Neural cell (in vitro differentiated cells): ENCODE measurements around the gene GRID2IP. TPM values are rescaled to one million over a fixed set of nuclear protein-coding genes. Genes with fewer than 3 reads are reported as not detected.

Experiments
- H2AFZ ChIP-seq: fragments of 200-600, 300-800 bp; sonication (generic), shearing (Covaris generic); 2 replicates; pipeline ENCODE4 v1.6.0; 2014; ENCODE audit warnings: low read depth, mild to moderate bottlenecking, antibody characterized with exemption, low read length, moderate library complexity
- H3F3A ChIP-seq: fragments of 200-600 bp; shearing (Covaris generic); 2 replicates; pipeline ENCODE4 v1.6.1; 2016; ENCODE audit warnings: mild to moderate bottlenecking, moderate library complexity, mixed read lengths, antibody characterized with exemption, low read length; ENCODE audit not compliant: insufficient read depth, poor library complexity, severe bottlenecking
- H3K27ac ChIP-seq: fragments of 200-600, 300-800 bp; sonication (generic), shearing (Covaris generic); 2 replicates; pipeline ENCODE4 v1.5.1; 2014; ENCODE audit warnings: mild to moderate bottlenecking, low read length, moderate library complexity
- H3K27me3 ChIP-seq: fragments of 300-800, 200-600 bp; sonication (generic), shearing (Covaris generic); 2 replicates; pipeline ENCODE4 v1.6.0; 2014; ENCODE audit warnings: mild to moderate bottlenecking, low read depth, low read length, moderate library complexity; ENCODE audit not compliant: insufficient read depth
- H3K36me3 ChIP-seq: fragments of 300-800, 200-600 bp; sonication (generic), shearing (Covaris generic); 2 replicates; pipeline ENCODE4 v1.5.1; 2014; ENCODE audit warnings: mild to moderate bottlenecking, antibody characterized with exemption, low read length, moderate library complexity; ENCODE audit not compliant: insufficient read depth
- H3K4me2 ChIP-seq: fragments of 300-800, 200-600 bp; sonication (generic), shearing (Covaris generic); 2 replicates; pipeline ENCODE4 v1.6.0; 2014; ENCODE audit warnings: mild to moderate bottlenecking, low read length
- H3K4me3 ChIP-seq: fragments of 300-800, 200-600 bp; sonication (generic), shearing (Covaris generic); 2 replicates; pipeline ENCODE4 v1.5.1; 2014; ENCODE audit warnings: mild to moderate bottlenecking, low read length, moderate library complexity
- H3K79me2 ChIP-seq: fragments of 200-600 bp; shearing (Covaris generic); replicated peaks from 2 replicates; pipeline ENCODE4 v1.6.0; 2014; ENCODE audit warnings: mild to moderate bottlenecking, low read length, moderate library complexity; ENCODE audit not compliant: insufficient read depth
- H3K9ac ChIP-seq: fragments of 300-800, 200-600 bp; sonication (generic), shearing (Covaris generic); 2 replicates; pipeline ENCODE4 v1.6.1; 2016; ENCODE audit warnings: mild to moderate bottlenecking, low read length, mixed read lengths
- H3K9me2 ChIP-seq: fragments of 200-600 bp; shearing (Covaris generic); 2 replicates; pipeline ENCODE4 v1.6.1; 2016; ENCODE audit warnings: mild to moderate bottlenecking, low read length, mixed read lengths; ENCODE audit not compliant: insufficient read depth
- H3K9me3 ChIP-seq: fragments of 200-600, 300-800 bp; sonication (generic), shearing (Covaris generic); 2 replicates; pipeline ENCODE4 v1.6.1; 2016; ENCODE audit warnings: mild to moderate bottlenecking, mixed run types, low read length, moderate library complexity, mixed read lengths
- H4K20me1 ChIP-seq: fragments of 200-600 bp; shearing (Covaris generic); 2 replicates; pipeline ENCODE4 v1.6.1; 2016; ENCODE audit warnings: mild to moderate bottlenecking, mixed run types; ENCODE audit not compliant: insufficient read depth
- EP300 ChIP-seq: fragments of 450-650 bp; conservative IDR thresholded peaks from 2 replicates; pipeline ENCODE4 v1.6.1; 2014; ENCODE audit warnings: antibody characterized with exemption, mild to moderate bottlenecking, moderate library complexity; ENCODE audit not compliant: poor library complexity, severe bottlenecking
- EZH2 ChIP-seq: fragments of 200-600, 300-800 bp; shearing (Covaris generic), sonication (generic); IDR thresholded peaks from 2 replicates; pipeline ENCODE4 v1.6.1; 2014; ENCODE audit warnings: antibody characterized with exemption, low read length, borderline replicate concordance, mild to moderate bottlenecking; ENCODE audit not compliant: insufficient read depth, poor library complexity, severe bottlenecking
- MXI1 ChIP-seq: fragments of 450-650 bp; conservative IDR thresholded peaks from 2 replicates; pipeline ENCODE4 v1.6.1; 2014; ENCODE audit warnings: antibody characterized with exemption, mild to moderate bottlenecking; ENCODE audit not compliant: poor library complexity, severe bottlenecking
- POLR2AphosphoS5 ChIP-seq: IDR thresholded peaks from 2 replicates; pipeline ENCODE4 v1.6.1; 2012
- RAD21 ChIP-seq: fragments of 450-650 bp; conservative IDR thresholded peaks from 2 replicates; pipeline ENCODE4 v1.6.1; 2014; ENCODE audit warnings: antibody characterized with exemption, mild to moderate bottlenecking, moderate library complexity
- SMC3 ChIP-seq: fragments of 450-650 bp; conservative IDR thresholded peaks from 2 replicates; pipeline ENCODE4 v1.6.1; 2014; ENCODE audit warnings: antibody characterized with exemption, mild to moderate bottlenecking, moderate library complexity; ENCODE audit not compliant: poor library complexity
- TAF1 ChIP-seq: IDR thresholded peaks from 2 replicates; pipeline ENCODE4 v1.6.1; 2012; ENCODE audit warnings: low read depth
- polyA plus RNA-seq: library from polyadenylated mRNA; depleted of rRNA; stranded (reverse); fragments of >200 nt; gene quantifications from 2 replicates; pipeline ENCODE4 v1.2.3, GENCODE V29; 2014
- TF ChIP-seq, protein P1 (sequence below): IDR thresholded peaks from 2 replicates; pipeline ENCODE4 v1.6.1; 2012; ENCODE audit warnings: borderline replicate concordance
- TF ChIP-seq, protein P2 (sequence below): fragments of 450-650 bp; IDR thresholded peaks from 2 replicates; pipeline ENCODE4 v1.5.1; 2014; ENCODE audit warnings: antibody characterized with exemption, mild to moderate bottlenecking, moderate library complexity; ENCODE audit not compliant: poor library complexity, severe bottlenecking

The GRID2IP gene
- polyA plus RNA-seq, 1 donor from 2014 or later: 0.32 TPM

DNA sequence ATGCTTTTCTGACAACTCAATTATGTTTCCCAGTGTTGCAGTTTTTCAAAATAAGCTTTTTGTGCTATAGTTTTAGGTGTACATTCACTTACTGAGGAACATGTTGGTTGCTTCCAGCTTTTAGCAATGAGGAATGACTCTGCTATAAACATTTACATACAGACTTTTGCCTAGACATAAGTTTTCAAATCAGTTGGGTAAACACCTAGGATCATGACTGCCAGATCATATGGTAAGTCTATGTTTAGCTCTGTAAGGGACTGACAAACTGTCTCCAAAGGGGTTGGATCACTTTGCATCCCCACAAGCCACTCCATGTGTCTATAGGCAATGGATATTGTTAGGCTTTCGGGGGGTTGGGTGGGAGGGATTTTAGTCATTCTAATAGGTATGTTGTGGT is 10.8 kb upstream of the GRID2IP start:
- TF ChIP-seq, protein P1, sequence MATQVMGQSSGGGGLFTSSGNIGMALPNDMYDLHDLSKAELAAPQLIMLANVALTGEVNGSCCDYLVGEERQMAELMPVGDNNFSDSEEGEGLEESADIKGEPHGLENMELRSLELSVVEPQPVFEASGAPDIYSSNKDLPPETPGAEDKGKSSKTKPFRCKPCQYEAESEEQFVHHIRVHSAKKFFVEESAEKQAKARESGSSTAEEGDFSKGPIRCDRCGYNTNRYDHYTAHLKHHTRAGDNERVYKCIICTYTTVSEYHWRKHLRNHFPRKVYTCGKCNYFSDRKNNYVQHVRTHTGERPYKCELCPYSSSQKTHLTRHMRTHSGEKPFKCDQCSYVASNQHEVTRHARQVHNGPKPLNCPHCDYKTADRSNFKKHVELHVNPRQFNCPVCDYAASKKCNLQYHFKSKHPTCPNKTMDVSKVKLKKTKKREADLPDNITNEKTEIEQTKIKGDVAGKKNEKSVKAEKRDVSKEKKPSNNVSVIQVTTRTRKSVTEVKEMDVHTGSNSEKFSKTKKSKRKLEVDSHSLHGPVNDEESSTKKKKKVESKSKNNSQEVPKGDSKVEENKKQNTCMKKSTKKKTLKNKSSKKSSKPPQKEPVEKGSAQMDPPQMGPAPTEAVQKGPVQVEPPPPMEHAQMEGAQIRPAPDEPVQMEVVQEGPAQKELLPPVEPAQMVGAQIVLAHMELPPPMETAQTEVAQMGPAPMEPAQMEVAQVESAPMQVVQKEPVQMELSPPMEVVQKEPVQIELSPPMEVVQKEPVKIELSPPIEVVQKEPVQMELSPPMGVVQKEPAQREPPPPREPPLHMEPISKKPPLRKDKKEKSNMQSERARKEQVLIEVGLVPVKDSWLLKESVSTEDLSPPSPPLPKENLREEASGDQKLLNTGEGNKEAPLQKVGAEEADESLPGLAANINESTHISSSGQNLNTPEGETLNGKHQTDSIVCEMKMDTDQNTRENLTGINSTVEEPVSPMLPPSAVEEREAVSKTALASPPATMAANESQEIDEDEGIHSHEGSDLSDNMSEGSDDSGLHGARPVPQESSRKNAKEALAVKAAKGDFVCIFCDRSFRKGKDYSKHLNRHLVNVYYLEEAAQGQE: no peak
- TF ChIP-seq POLR2AphosphoS5 (no peak), EZH2 (no peak), MXI1 (no peak), EP300 (no peak), SMC3 (no peak), RAD21 (no peak), TAF1 (no peak)
- TF ChIP-seq, protein P2, sequence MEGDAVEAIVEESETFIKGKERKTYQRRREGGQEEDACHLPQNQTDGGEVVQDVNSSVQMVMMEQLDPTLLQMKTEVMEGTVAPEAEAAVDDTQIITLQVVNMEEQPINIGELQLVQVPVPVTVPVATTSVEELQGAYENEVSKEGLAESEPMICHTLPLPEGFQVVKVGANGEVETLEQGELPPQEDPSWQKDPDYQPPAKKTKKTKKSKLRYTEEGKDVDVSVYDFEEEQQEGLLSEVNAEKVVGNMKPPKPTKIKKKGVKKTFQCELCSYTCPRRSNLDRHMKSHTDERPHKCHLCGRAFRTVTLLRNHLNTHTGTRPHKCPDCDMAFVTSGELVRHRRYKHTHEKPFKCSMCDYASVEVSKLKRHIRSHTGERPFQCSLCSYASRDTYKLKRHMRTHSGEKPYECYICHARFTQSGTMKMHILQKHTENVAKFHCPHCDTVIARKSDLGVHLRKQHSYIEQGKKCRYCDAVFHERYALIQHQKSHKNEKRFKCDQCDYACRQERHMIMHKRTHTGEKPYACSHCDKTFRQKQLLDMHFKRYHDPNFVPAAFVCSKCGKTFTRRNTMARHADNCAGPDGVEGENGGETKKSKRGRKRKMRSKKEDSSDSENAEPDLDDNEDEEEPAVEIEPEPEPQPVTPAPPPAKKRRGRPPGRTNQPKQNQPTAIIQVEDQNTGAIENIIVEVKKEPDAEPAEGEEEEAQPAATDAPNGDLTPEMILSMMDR: no peak
- H3K9me3 ChIP-seq: no peaks in the 10 kb centered on the region
- no peak overlapping the region for H2AFZ ChIP-seq
- H4K20me1 ChIP-seq: no peaks in the 10 kb centered on the region
- H3K4me3 ChIP-seq: no peak overlapping the region
- no peaks in the 10 kb centered on the region for H3K9me2 ChIP-seq
- H3K36me3 ChIP-seq: no peaks in the 10 kb centered on the region
- H3K27ac ChIP-seq: no peak overlapping the region
- no peak overlapping the region for H3K4me2 ChIP-seq
- H3F3A ChIP-seq: no peaks in the 10 kb centered on the region
- H3K79me2 ChIP-seq: no peaks in the 10 kb centered on the region
- no peak overlapping the region for H3K9ac ChIP-seq
- no peaks in the 10 kb centered on the region for H3K27me3 ChIP-seq

DNA sequence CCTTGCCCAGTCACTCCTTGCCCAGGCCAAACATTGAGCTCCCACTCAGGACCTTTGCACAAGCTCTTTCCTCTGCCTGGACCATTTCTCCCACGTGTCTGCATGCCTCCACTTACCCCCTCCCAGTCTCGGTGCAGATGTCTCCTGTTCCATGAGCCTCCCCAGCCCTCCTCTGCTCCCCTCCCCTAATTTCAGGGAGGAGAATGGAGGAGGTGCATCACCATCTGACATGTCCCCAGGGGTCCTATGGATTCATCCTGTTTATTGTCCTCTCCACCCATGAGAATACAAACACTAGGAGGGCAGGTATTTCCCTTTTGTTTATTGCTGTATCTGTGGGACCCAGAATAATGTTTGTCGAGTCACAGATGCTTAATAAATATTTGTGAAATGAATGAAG is 8.6 kb upstream of the GRID2IP start:
- Histone ChIP-seq H3K27ac (no peak overlapping the region), H3K4me2 (no peak overlapping the region)

More for the DNA sequence above, 8.6 kb upstream of the GRID2IP start:
- H3K4me3 ChIP-seq: no peak overlapping the region
- no peaks in the 10 kb centered on the region for H3K9me2 ChIP-seq
- no peaks in the 10 kb centered on the region for H3K79me2 ChIP-seq
- no peak overlapping the region for H2AFZ ChIP-seq
- H4K20me1 ChIP-seq: no peaks in the 10 kb centered on the region
- H3K36me3 ChIP-seq: no peaks in the 10 kb centered on the region
- H3F3A ChIP-seq: no peaks in the 10 kb centered on the region
- no peaks in the 10 kb centered on the region for H3K9me3 ChIP-seq
- H3K27me3 ChIP-seq: no peaks in the 10 kb centered on the region
- no peak overlapping the region for H3K9ac ChIP-seq
- TF ChIP-seq EZH2 (no peak), TAF1 (no peak), SMC3 (no peak), POLR2AphosphoS5 (no peak), EP300 (no peak), RAD21 (no peak), MXI1 (no peak)
- TF ChIP-seq, protein P2: no peak
- TF ChIP-seq, protein P1: no peak
